HG03139 (cell line): Measurements from ENCODE around the gene CXXC1.
"Not testable (repeated sequence)": the region's sequence is repeated elsewhere in the genome, so short reads cannot be mapped to it uniquely, and the experiment has no call there.

ENCODE experiments used
- ATAC-seq: cut with Tn5 transposase; IDR thresholded peaks from one replicate; pipeline ENCODE4 v1.9.1; 2021; ENCODE audit not compliant: unreplicated experiment

CXXC1 gene

GRCh38 chr18:50298443-50299284 is 11.2 kb upstream of the CXXC1 start:
- ATAC-seq: no peak

- ATAC-seq: peak; percentile 100
These were observed 10.3 kb upstream of the CXXC1 start for GRCh38 chr18:50297621-50298442.

- no peak for ATAC-seq
These were observed 5.5 kb upstream of the CXXC1 start for GRCh38 chr18:50293039-50293438.

GRCh38 chr18:50289108-50289443 is 1.6 kb upstream of the CXXC1 start:
- ATAC-seq: no peak

GRCh38 chr18:50288348-50289107 is 1.0 kb upstream of the CXXC1 start:
- ATAC-seq: not testable (repeated sequence)

GRCh38 chr18:50287028-50287440 is 458 bp downstream of the CXXC1 start:
- ATAC-seq: no peak

GRCh38 chr18:50286391-50287027 is 983 bp downstream of the CXXC1 start:
- ATAC-seq: no peak

GRCh38 chr18:50285631-50286321 is 1.7 kb downstream of the CXXC1 start:
- ATAC-seq: no peak

GRCh38 chr18:50285071-50285470 is 2.4 kb downstream of the CXXC1 start:
- ATAC-seq: no peak

GRCh38 chr18:50284255-50284885 is 3.1 kb downstream of the CXXC1 start:
- no peak for ATAC-seq

GRCh38 chr18:50283469-50284209 is 3.9 kb downstream of the CXXC1 start:
- no peak for ATAC-seq

- no peak for ATAC-seq
These were observed 4.8 kb downstream of the CXXC1 start for GRCh38 chr18:50282521-50283335.

GRCh38 chr18:50281972-50282520 is 5.4 kb downstream of the CXXC1 start:
- ATAC-seq: no peak

GRCh38 chr18:50281295-50281971 is 6.1 kb downstream of the CXXC1 start, which contains the start of gene MBD1:
Gene MBD1 (minus strand): TSS chr18:50281523. CDS start chr18:50279992, 1,531 bp downstream.
- ATAC-seq: peak; percentile 83

- ATAC-seq: no peak
These were observed 6.7 kb downstream of the CXXC1 start for GRCh38 chr18:50280707-50281294.

GRCh38 chr18:50279752-50280151 is 7.7 kb downstream of the CXXC1 start:
- ATAC-seq: no peak

GRCh38 chr18:50277942-50278341 is 9.6 kb downstream of the CXXC1 start:
- no peak for ATAC-seq
